Activated B cell treated with CpG ODN at 0.5 μM for 24 hours (primary cell): ENCODE results near the gene CCL11. TPM values are rescaled to one million over a fixed set of nuclear protein-coding genes. Genes with fewer than 3 reads are reported as not detected.

Experiments
- ATAC-seq: fragments of 200-7000 bp; cut with Tn5 transposase; one replicate; pipeline ENCODE4 v1.10.0; 2021; ENCODE audit warnings: low read depth, mild to moderate bottlenecking, moderate library complexity
- CTCF ChIA-PET: fragments of 350-600 bp; sonication (Branson Sonifier 250); formaldehyde crosslinking; loops from one replicate; lab custom pipeline; 2021; ENCODE audit warnings: antibody characterized with exemption; lab: Charles Lee
- POLR2A ChIA-PET: fragments of 350-600 bp; sonication (Branson Sonifier 250); formaldehyde crosslinking; loops from one replicate; lab custom pipeline; 2021; ENCODE audit warnings: antibody characterized with exemption; lab: Charles Lee
- DNase-seq: peaks from one replicate; pipeline ENCODE4 v3.0.0; 2022
- H3K27ac Mint-ChIP-seq: one replicate; pipeline ENCODE4 v1.8.0; 2020; ENCODE audit warnings: mixed read lengths
- H3K27me3 Mint-ChIP-seq: one replicate; pipeline ENCODE4 v1.8.0; 2021; ENCODE audit warnings: mixed read lengths
- H3K36me3 Mint-ChIP-seq: one replicate; pipeline ENCODE4 v1.8.0; 2021; ENCODE audit warnings: low read depth, mixed read lengths
- H3K4me1 Mint-ChIP-seq: one replicate; pipeline ENCODE4 v1.8.0; 2021; ENCODE audit warnings: mixed read lengths
- H3K4me3 Mint-ChIP-seq: one replicate; pipeline ENCODE4 v1.8.0; 2020; ENCODE audit warnings: mild to moderate bottlenecking, mixed read lengths
- H3K9me3 Mint-ChIP-seq: one replicate; pipeline ENCODE4 v1.8.0; 2020; ENCODE audit warnings: mixed read lengths
- CTCF ChIP-seq: fragments of 200-600 bp; IDR thresholded peaks from one replicate; pipeline ENCODE4 v1.8.0; 2022; ENCODE audit warnings: antibody characterized with exemption, mild to moderate bottlenecking
- intact Hi-C: fragments of 100-400 bp; cut with micrococcal nuclease; formaldehyde crosslinking; loops from one replicate; pipeline ENCODE4 v1.15.1; 2024
- total RNA-seq: library from RNA; stranded (reverse); gene quantifications from 2 replicates; pipeline ENCODE4 v1.2.3, GENCODE V29; 2022

The CCL11 gene
- total RNA-seq, 1 donor from 2014 or later, result not detected

DNA sequence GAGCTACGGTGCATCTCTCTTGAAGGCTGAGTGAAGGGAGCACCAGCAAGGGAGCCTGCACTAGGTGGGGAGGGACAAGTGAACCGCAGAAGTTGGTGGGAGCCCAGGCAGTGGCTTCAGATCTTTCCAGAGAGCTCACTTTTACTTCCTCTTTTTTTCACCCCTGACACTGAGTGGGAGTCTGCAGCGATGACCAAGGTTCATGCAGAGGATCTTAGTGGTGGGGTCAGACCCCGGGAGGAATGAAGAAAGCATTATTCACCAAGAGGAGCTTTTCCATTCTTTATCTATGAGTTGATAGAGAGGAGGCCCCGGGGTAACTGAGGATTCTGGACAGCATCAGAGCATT lies 33.5 kb upstream of the CCL11 start:
- no peak overlapping the region for H3K4me3 Mint-ChIP-seq
- ChIA-PET POLR2A (no interaction called here), CTCF (no interaction called here)
- intact Hi-C loops, result no loop called here
- ATAC-seq, result peak; percentile 42
- H3K36me3 Mint-ChIP-seq, result no peaks in the 10 kb centered on the region
- H3K27me3 Mint-ChIP-seq, result peaks cover 21% of the 10 kb centered on the region
- H3K9me3 Mint-ChIP-seq, result no peaks in the 10 kb centered on the region
- peaks cover 12% of the 10 kb centered on the region for H3K4me1 Mint-ChIP-seq
- no peak for TF ChIP-seq CTCF
- no peak for DNase-seq
- no peak overlapping the region for H3K27ac Mint-ChIP-seq

GRCh38 chr17:34252444-34253138 lies 33.0 kb upstream of the CCL11 start:
- CTCF ChIA-PET, result no interaction called here
- peaks cover 26% of the 10 kb centered on the region for H3K27me3 Mint-ChIP-seq
- H3K27ac Mint-ChIP-seq, result no peak overlapping the region
- ATAC-seq (no peak), DNase-seq (no peak)
- TF ChIP-seq CTCF, result no peak
- intact Hi-C loops, result no loop called here
- POLR2A ChIA-PET, result no interaction called here
- H3K4me1 Mint-ChIP-seq, result peaks cover 12% of the 10 kb centered on the region
- H3K36me3 Mint-ChIP-seq, result no peaks in the 10 kb centered on the region
- no peak overlapping the region for H3K4me3 Mint-ChIP-seq
- H3K9me3 Mint-ChIP-seq, result no peaks in the 10 kb centered on the region

DNA sequence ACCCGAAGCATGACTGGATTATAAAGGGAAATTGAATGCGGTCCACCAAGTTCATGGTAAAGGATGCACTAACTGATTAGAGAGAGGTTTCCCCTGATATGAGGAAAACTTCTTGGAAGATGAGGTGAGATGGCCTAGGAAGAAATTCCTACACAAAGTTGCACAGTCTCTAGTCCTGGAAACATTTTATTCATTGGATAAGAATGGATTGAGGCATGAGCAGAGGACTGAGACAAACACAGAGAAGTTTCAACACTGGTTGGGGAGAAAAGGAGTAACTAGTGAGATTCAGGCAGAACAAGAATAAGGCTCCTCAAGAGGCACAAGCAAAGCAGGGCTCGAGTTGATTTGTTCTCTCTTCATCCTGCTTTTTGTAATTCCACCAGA lies 32.4 kb upstream of the CCL11 start:
- intact Hi-C loops, result no loop called here
- ChIA-PET CTCF (no interaction called here), POLR2A (no interaction called here)
- H3K36me3 Mint-ChIP-seq, result no peaks in the 10 kb centered on the region
- ATAC-seq (no peak), DNase-seq (no peak)
- no peaks in the 10 kb centered on the region for H3K9me3 Mint-ChIP-seq
- no peak overlapping the region for H3K27ac Mint-ChIP-seq
- H3K4me3 Mint-ChIP-seq, result no peak overlapping the region
- H3K27me3 Mint-ChIP-seq, result peaks cover 27% of the 10 kb centered on the region
- peaks cover 12% of the 10 kb centered on the region for H3K4me1 Mint-ChIP-seq
- TF ChIP-seq CTCF, result no peak

DNA sequence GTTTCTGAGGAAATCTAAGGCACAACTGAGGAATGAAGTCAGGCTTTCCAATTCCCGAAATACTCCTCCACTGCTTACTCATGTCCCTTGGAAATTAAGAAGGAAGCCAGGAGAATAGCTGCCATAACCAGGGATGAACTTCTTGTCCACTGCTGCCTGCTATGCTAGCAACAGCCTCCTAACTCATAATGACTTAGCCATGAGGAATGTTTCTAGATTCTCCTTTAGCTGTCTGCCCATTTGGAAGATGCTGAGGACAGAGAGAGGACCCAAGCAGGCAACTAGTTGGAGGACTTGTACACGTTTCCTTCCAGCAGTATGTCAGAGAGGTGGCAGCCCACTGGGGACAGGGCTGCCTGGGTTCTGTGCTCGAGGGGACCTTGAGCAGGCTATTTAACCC lies 31.4 kb upstream of the CCL11 start:
- H3K4me3 Mint-ChIP-seq, result no peak overlapping the region
- no peaks in the 10 kb centered on the region for H3K9me3 Mint-ChIP-seq
- H3K4me1 Mint-ChIP-seq, result peaks cover 12% of the 10 kb centered on the region
- peaks cover 31% of the 10 kb centered on the region for H3K27me3 Mint-ChIP-seq
- H3K27ac Mint-ChIP-seq, result no peak overlapping the region
- DNase-seq (no peak), ATAC-seq (no peak)
- ChIA-PET CTCF (no interaction called here), POLR2A (no interaction called here)
- TF ChIP-seq CTCF, result no peak
- intact Hi-C loops, result no loop called here
- H3K36me3 Mint-ChIP-seq, result no peaks in the 10 kb centered on the region

DNA sequence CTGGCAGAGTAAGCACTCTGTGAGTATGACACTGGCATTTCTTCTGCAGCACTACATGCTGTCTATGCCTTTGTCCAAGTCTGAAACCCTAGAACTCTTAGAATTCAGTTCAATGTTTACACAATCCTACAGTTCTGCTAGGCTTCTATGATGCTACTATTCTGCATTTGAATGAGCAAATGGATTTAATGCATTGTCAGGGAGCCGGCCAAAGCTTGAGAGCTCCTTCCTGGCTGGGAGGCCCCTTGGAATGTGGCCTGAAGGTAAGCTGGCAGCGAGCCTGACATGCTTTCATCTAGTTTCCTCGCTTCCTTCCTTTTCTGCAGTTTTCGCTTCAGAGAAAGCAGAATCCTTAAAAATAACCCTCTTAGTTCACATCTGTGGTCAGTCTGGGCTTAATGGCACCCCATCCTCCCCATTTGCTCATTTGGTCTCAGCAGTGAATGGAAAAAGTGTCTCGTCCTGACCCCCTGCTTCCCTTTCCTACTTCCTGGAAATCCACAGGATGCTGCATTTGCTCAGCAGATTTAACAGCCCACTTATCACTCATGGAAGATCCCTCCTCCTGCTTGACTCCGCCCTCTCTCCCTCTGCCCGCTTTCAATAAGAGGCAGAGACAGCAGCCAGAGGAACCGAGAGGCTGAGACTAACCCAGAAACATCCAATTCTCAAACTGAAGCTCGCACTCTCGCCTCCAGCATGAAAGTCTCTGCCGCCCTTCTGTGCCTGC lies 30.7 kb upstream of the CCL11 start, which contains the start of gene CCL2:
Gene CCL2, plus strand, starts transcription at position 635 of the 730 bp plus-strand sequence. Its CDS starts 65 bp downstream, at position 700.
- CTCF ChIA-PET, result interaction anchor here (1.1 kb wide), 1 partner anchor 106 kb away, joined by 3 read pairs; no protein-coding TSS in a partner anchor
- DNase-seq, result no peak
- H3K27me3 Mint-ChIP-seq, result peaks cover 36% of the 10 kb centered on the region
- no peak for TF ChIP-seq CTCF
- POLR2A ChIA-PET, result no interaction called here
- H3K4me1 Mint-ChIP-seq, result peaks cover 12% of the 10 kb centered on the region
- no peak for ATAC-seq
- intact Hi-C loops, result no loop called here
- no peaks in the 10 kb centered on the region for H3K36me3 Mint-ChIP-seq
- H3K27ac Mint-ChIP-seq, result no peak within 1 kb of the TSS
- no peak within 1 kb of the TSS for H3K4me3 Mint-ChIP-seq
- no peaks in the 10 kb centered on the region for H3K9me3 Mint-ChIP-seq
